CD14-positive monocyte (primary cell): ENCODE results near the gene CDKN2AIP. TPM values are rescaled to one million over a fixed set of nuclear protein-coding genes. Genes with fewer than 3 reads are reported as not detected.

Source experiments
- DNase-seq, 3 donors: peaks; one replicate each; pipeline ENCODE4 v3.0.0-alpha.2; 2011 to 2022
- H2AFZ ChIP-seq: 2 replicates; pipeline ENCODE4 v1.6.0; 2012; ENCODE audit warnings: mild to moderate bottlenecking, low read depth, low read length, inconsistent platforms; ENCODE audit not compliant: insufficient read depth, poor library complexity, severe bottlenecking
- H3K27ac ChIP-seq, 2 donors: 1 replicate in 1 of 2; 2 replicates in 1 of 2; pipeline ENCODE4 v1.5.1; 2012 to 2013; ENCODE audit warnings: low read length in 2 of 2, control low read depth in 1 of 2, inconsistent platforms in 1 of 2, low read depth in 1 of 2, mild to moderate bottlenecking in 1 of 2
- H3K27me3 ChIP-seq, 2 donors: one replicate each; pipeline versions ENCODE4 v1.6.0 to v1.6.1; 2011 to 2013; ENCODE audit warnings: low read length in 2 of 2; ENCODE audit not compliant: control insufficient read depth in 2 of 2, insufficient read depth in 2 of 2
- H3K36me3 ChIP-seq, 2 donors: replicated peaks in 1 of 2; 1 replicate in 1 of 2; 2 replicates in 1 of 2; pipeline versions ENCODE4 v1.5.1 to v1.6.1; 2012 to 2013; ENCODE audit warnings: low read length in 2 of 2, control low read depth in 1 of 2, inconsistent platforms in 1 of 2, mild to moderate bottlenecking in 1 of 2; ENCODE audit not compliant: insufficient read depth in 2 of 2, control insufficient read depth in 1 of 2
- H3K4me1 ChIP-seq, 2 donors: 1 replicate in 1 of 2; 2 replicates in 1 of 2; pipeline versions ENCODE4 v1.5.1 to v1.6.1; 2012 to 2013; ENCODE audit warnings: low read length in 2 of 2, control low read depth in 1 of 2, inconsistent platforms in 1 of 2, mild to moderate bottlenecking in 1 of 2, moderate library complexity in 1 of 2; ENCODE audit not compliant: insufficient read depth in 2 of 2, control insufficient read depth in 1 of 2
- H3K4me2 ChIP-seq: replicated peaks from 2 replicates; pipeline ENCODE3; 2012; ENCODE audit warnings: low read length, moderate library complexity, mild to moderate bottlenecking; ENCODE audit not compliant: poor library complexity, severe bottlenecking; ENCODE audit errors: extremely low read depth
- H3K4me3 ChIP-seq, 3 experiments: fragments of 200-600 bp in 1 of 3; sonication (generic) in 1 of 3; replicated peaks in 1 of 3; 1 replicate in 2 of 3; 2 replicates in 1 of 3; pipeline ENCODE4 v1.5.1; 2011 to 2013; ENCODE audit warnings: low read length in 3 of 3, mild to moderate bottlenecking in 3 of 3, control low read depth in 2 of 3, low read depth in 2 of 3, inconsistent platforms in 1 of 3, moderate library complexity in 1 of 3
- H3K79me2 ChIP-seq: 2 replicates; pipeline ENCODE4 v1.6.0; 2012; ENCODE audit warnings: mild to moderate bottlenecking, control low read depth, inconsistent platforms, low read length, moderate library complexity; ENCODE audit not compliant: insufficient read depth
- H3K9ac ChIP-seq: 2 replicates; pipeline ENCODE4 v1.6.0; 2017; ENCODE audit warnings: low read length, mild to moderate bottlenecking; ENCODE audit not compliant: insufficient read depth, poor library complexity, severe bottlenecking
- H3K9me3 ChIP-seq, 2 donors: replicated peaks in 1 of 2; 1 replicate in 1 of 2; 2 replicates in 1 of 2; pipeline versions ENCODE4 v1.5.1 to v1.6.1; 2012 to 2013; ENCODE audit warnings: low read length in 2 of 2, control low read depth in 1 of 2; ENCODE audit not compliant: control insufficient read depth in 1 of 2, insufficient read depth in 1 of 2
- H4K20me1 ChIP-seq: 2 replicates; pipeline ENCODE4 v1.6.0; 2012; ENCODE audit warnings: mild to moderate bottlenecking, low read length, control low read depth, moderate library complexity; ENCODE audit not compliant: insufficient read depth
- H3K27ac Mint-ChIP-seq, 7 donors: one replicate each; pipeline ENCODE4 v1.8.0; 2020; ENCODE audit warnings: mild to moderate bottlenecking in 7 of 7, mixed read lengths in 7 of 7, moderate library complexity in 6 of 7, inconsistent platforms in 2 of 7
- H3K27me3 Mint-ChIP-seq, 3 donors: one replicate each; pipeline ENCODE4 v1.8.0; 2021 to 2022; ENCODE audit warnings: low read depth in 3 of 3, mild to moderate bottlenecking in 3 of 3, mixed read lengths in 3 of 3, moderate library complexity in 3 of 3, inconsistent platforms in 1 of 3
- H3K36me3 Mint-ChIP-seq, 2 donors: one replicate each; pipeline ENCODE4 v1.8.0; 2020; ENCODE audit warnings: mixed read lengths in 2 of 2, inconsistent platforms in 1 of 2, mild to moderate bottlenecking in 1 of 2
- H3K4me1 Mint-ChIP-seq: one replicate; pipeline ENCODE4 v1.8.0; 2020; ENCODE audit warnings: mild to moderate bottlenecking, mixed read lengths
- H3K4me3 Mint-ChIP-seq, 2 donors: one replicate each; pipeline ENCODE4 v1.8.0; 2020; ENCODE audit warnings: mild to moderate bottlenecking in 2 of 2, mixed read lengths in 2 of 2, moderate library complexity in 1 of 2
- H3K9me3 Mint-ChIP-seq, 7 donors: one replicate each; pipeline ENCODE4 v1.8.0; 2020 to 2022; ENCODE audit warnings: mixed read lengths in 7 of 7, mild to moderate bottlenecking in 6 of 7, moderate library complexity in 6 of 7, inconsistent platforms in 2 of 7
- CTCF ChIP-seq: fragments of 200-600 bp; IDR thresholded peaks from one replicate; pipeline ENCODE4 v1.8.0; 2022; ENCODE audit warnings: antibody characterized with exemption, mild to moderate bottlenecking
- WGBS: methylation state at CpG from one replicate; pipeline ENCODE4 v1.1.5; 2013; ENCODE audit warnings: missing lambda C conversion rate; ENCODE audit not compliant: insufficient coverage; 5-methylcytosine and 5-hydroxymethylcytosine counted together
- intact Hi-C, 2 donors: fragments of 100-400 bp; cut with micrococcal nuclease; formaldehyde crosslinking; loops; one replicate each; pipeline versions ENCODE4 v1.15.0 to v1.15.1; 2023
- polyA plus RNA-seq, 3 donors: library from polyadenylated mRNA; depleted of rRNA in 1 of 3; unstranded in 2 of 3; stranded (reverse) in 1 of 3; fragments of 300-500 nt in 2 of 3; fragments of >200 nt in 1 of 3; fragmentation: Illumina TruSeq in 2 of 3; gene quantifications; 1 replicate in 2 of 3; 2 replicates in 1 of 3; pipeline ENCODE4 v1.2.3, GENCODE V29; 2012 to 2021

The CDKN2AIP gene
- polyA plus RNA-seq, 3 donors, result 3.1 to 4.4 (median 3.7) TPM

GRCh38 chr4:183437452-183437851 is 7.0 kb upstream of the CDKN2AIP start:
- Histone ChIP-seq H3K36me3 (no peaks in the 10 kb centered on the region), H3K4me2 (no peak overlapping the region), H3K9ac (no peak overlapping the region), H3K9me3 (no peaks in the 10 kb centered on the region), H3K27me3 (no peaks in the 10 kb centered on the region), H3K4me3 (no peak overlapping the region), H3K27ac (no peak overlapping the region), H3K4me1 (no peaks in the 10 kb centered on the region), H2AFZ (no peak overlapping the region), H4K20me1 (no peaks in the 10 kb centered on the region), H3K79me2 (no peaks in the 10 kb centered on the region)
- Mint-ChIP-seq H3K4me3 (no peak overlapping the region), H3K27me3 (peaks cover 0 to 9% (median 5%) of the 10 kb centered on the region in 3 donors), H3K9me3 (peaks cover 0 to 4% (median 0%) of the 10 kb centered on the region in 7 donors), H3K27ac (no peak overlapping the region), H3K4me1 (no peaks in the 10 kb centered on the region), H3K36me3 (no peaks in the 10 kb centered on the region)
- no CpG with 5 or more reads among the region's 1 CpG for WGBS
- no peak for DNase-seq
- no peak for TF ChIP-seq CTCF
- intact Hi-C loops, result no loop called here

GRCh38 chr4:183438458-183439113 is 5.8 kb upstream of the CDKN2AIP start:
- H3K27ac Mint-ChIP-seq, result no peak overlapping the region
- Histone ChIP-seq H3K4me2 (no peak overlapping the region), H3K9ac (no peak overlapping the region), H3K9me3 (no peaks in the 10 kb centered on the region), H4K20me1 (no peaks in the 10 kb centered on the region), H3K27ac (no peak overlapping the region), H3K27me3 (no peaks in the 10 kb centered on the region), H3K4me1 (peaks cover 6 to 7% of the 10 kb centered on the region in 2 donors), H3K79me2 (no peaks in the 10 kb centered on the region), H3K4me3 (no peak overlapping the region), H2AFZ (no peak overlapping the region), H3K36me3 (no peaks in the 10 kb centered on the region)
- 81% methylated on average over 3 of the region's 7 CpGs for WGBS
- no peak for TF ChIP-seq CTCF
- H3K27me3 Mint-ChIP-seq, result peaks cover 0 to 9% (median 5%) of the 10 kb centered on the region in 3 donors
- no peak overlapping the region for H3K4me3 Mint-ChIP-seq
- peaks cover 6% of the 10 kb centered on the region for H3K4me1 Mint-ChIP-seq
- no peak for DNase-seq
- intact Hi-C loops, result no loop called here
- H3K9me3 Mint-ChIP-seq, result peaks cover 0 to 4% (median 0%) of the 10 kb centered on the region in 7 donors
- no peaks in the 10 kb centered on the region for H3K36me3 Mint-ChIP-seq
